ENCODE measurements around the gene DPM3.
"Not testable (repeated sequence)": the region's sequence is repeated elsewhere in the genome, so short reads cannot be mapped to it uniquely, and the experiment has no call there.

DPM3 gene

DNA sequence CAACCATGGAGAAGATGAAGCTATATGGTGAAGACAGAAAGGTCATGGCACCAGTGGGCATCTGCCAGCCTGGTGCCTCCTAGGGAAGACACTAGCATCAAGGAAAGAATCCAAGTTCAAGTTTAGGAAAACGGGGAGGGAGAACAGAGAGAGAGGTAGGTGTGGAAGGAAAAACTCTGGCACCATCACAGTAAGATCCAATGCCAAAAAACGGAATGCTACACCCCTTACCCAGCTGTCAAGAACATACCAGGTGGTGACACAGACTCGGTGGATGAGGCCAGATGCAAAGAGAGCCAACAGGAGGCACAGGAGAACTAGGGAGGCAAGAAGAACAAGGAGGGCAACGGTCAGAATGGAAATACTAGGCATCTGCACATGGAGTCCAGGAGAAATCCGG, 29.2 kb upstream of the DPM3 start:
- Histone ChIP-seq H3K4me1 (ENCODE audit: control insufficient read depth, low read length) (peaks cover 55% of the 10 kb centered on the region), H3K4me2 (ENCODE audit: low read length) (no peak overlapping the region), H3K27me3 (ENCODE audit: control insufficient read depth, low read length) (no peaks in the 10 kb centered on the region), H3K79me2 (ENCODE audit: control insufficient read depth, low read length) (peaks cover 20% of the 10 kb centered on the region), H3K9me3 (ENCODE audit: control insufficient read depth, insufficient read depth, low read length) (no peaks in the 10 kb centered on the region), H3K36me3 (ENCODE audit: control insufficient read depth, low read length) (peaks cover 30% of the 10 kb centered on the region), H3K9me2 (replicated peaks; ENCODE audit: control insufficient read depth, low read length) (no peaks in the 10 kb centered on the region), H3K27ac (ENCODE audit: low read depth, low read length) (no peak overlapping the region), H3F3A (ENCODE audit: control insufficient read depth, insufficient read depth) (peaks cover 6% of the 10 kb centered on the region; the same call in 1 of the 2 replicates), H4K20me1 (ENCODE audit: control insufficient read depth, insufficient read depth, low read depth, low read length) (no peaks in the 10 kb centered on the region), H3K4me3 (ENCODE audit: low read length) (no peak overlapping the region)
- TF ChIP-seq, protein P1, sequence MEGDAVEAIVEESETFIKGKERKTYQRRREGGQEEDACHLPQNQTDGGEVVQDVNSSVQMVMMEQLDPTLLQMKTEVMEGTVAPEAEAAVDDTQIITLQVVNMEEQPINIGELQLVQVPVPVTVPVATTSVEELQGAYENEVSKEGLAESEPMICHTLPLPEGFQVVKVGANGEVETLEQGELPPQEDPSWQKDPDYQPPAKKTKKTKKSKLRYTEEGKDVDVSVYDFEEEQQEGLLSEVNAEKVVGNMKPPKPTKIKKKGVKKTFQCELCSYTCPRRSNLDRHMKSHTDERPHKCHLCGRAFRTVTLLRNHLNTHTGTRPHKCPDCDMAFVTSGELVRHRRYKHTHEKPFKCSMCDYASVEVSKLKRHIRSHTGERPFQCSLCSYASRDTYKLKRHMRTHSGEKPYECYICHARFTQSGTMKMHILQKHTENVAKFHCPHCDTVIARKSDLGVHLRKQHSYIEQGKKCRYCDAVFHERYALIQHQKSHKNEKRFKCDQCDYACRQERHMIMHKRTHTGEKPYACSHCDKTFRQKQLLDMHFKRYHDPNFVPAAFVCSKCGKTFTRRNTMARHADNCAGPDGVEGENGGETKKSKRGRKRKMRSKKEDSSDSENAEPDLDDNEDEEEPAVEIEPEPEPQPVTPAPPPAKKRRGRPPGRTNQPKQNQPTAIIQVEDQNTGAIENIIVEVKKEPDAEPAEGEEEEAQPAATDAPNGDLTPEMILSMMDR (IDR thresholded peaks at IDR 0.05; ENCODE audit: low read depth, low read length, poor library complexity, severe bottlenecking), result no peak
- TF ChIP-seq EZH2phosphoT487 (IDR thresholded peaks at IDR 0.05; ENCODE audit: borderline replicate concordance, low read length), result no peak

DNA sequence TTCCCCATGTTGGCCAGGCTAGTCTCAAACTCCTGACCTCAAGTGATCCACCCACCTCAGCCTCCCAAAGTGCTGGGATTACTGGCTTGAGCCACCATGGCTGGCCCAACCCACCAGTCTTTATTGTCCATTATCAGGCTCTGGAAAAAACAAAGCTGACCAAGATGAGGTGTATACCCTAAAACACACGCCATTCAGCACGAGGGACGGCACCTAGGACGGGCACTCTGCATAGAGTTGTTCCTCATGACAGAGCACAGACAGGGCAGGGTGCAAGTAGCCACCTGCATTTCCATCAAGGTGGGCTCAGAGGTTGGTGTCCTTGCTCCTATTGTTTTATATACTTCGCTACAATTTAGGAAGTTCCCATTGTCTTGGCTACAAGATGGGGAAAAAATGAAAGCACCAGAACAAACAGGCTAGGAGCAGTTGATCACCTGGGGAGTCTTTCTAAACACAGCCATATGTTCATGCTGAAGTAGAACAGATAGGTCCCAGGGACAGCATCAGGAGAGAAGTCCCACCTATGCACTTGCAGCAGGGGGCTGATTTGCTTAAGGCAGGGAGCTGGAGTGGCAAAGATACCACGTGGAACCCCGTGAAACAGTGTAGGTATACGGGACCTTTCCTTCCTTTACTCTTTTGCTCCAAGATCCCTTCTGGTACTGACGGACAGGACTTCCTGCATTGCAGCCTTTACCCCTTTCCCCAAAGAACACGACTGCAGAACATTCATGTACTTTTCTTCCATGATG, 28.3 kb upstream of the DPM3 start:
- TF ChIP-seq, protein P1 (IDR thresholded peaks at IDR 0.05; ENCODE audit: low read depth, low read length, poor library complexity, severe bottlenecking), result no peak
- no peak for TF ChIP-seq EZH2phosphoT487 (IDR thresholded peaks at IDR 0.05; ENCODE audit: borderline replicate concordance, low read length)
- Histone ChIP-seq H3K27me3 (ENCODE audit: control insufficient read depth, low read length) (no peaks in the 10 kb centered on the region), H3K9me2 (replicated peaks; ENCODE audit: control insufficient read depth, low read length) (no peaks in the 10 kb centered on the region), H3K4me2 (ENCODE audit: low read length) (no peak overlapping the region), H4K20me1 (ENCODE audit: control insufficient read depth, insufficient read depth, low read depth, low read length) (no peaks in the 10 kb centered on the region), H3K36me3 (ENCODE audit: control insufficient read depth, low read length) (peaks cover 30% of the 10 kb centered on the region), H3F3A (ENCODE audit: control insufficient read depth, insufficient read depth) (peaks cover 6% of the 10 kb centered on the region; the same call in 1 of the 2 replicates), H3K4me3 (ENCODE audit: low read length) (no peak overlapping the region), H3K4me1 (ENCODE audit: control insufficient read depth, low read length) (peaks cover 46% of the 10 kb centered on the region), H3K79me2 (ENCODE audit: control insufficient read depth, low read length) (peaks cover 20% of the 10 kb centered on the region), H3K27ac (ENCODE audit: low read depth, low read length) (no peak overlapping the region), H3K9me3 (ENCODE audit: control insufficient read depth, insufficient read depth, low read length) (no peaks in the 10 kb centered on the region)

DNA sequence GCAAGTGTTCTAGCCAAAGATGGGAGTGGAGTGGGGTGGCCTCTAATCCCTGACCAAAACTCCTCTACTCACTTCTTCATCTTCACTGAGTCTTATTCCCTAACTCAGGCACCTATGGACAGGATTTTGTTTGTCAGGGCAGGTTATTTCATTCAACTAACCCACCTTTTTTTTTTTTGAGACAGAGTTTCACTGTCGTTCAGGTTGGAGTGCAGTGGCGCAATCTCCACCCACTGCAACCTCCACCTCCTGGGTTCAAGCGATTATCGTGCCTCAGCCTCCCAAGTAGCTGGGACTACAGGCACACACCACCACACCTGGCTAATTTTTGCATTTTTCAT, 27.7 kb upstream of the DPM3 start:
- Histone ChIP-seq H3K36me3 (ENCODE audit: control insufficient read depth, low read length) (peaks cover 30% of the 10 kb centered on the region), H3K4me1 (ENCODE audit: control insufficient read depth, low read length) (peaks cover 42% of the 10 kb centered on the region), H3K4me2 (ENCODE audit: low read length) (peak overlapping the region; percentile 90), H3K79me2 (ENCODE audit: control insufficient read depth, low read length) (peaks cover 20% of the 10 kb centered on the region)
- H3K27me3 ChIP-seq (ENCODE audit: control insufficient read depth, low read length); H3K27ac ChIP-seq (ENCODE audit: low read depth, low read length); H3K4me3 ChIP-seq (ENCODE audit: low read length); H3K9me3 ChIP-seq (ENCODE audit: control insufficient read depth, insufficient read depth, low read length); H3F3A ChIP-seq (ENCODE audit: control insufficient read depth, insufficient read depth); H4K20me1 ChIP-seq (ENCODE audit: control insufficient read depth, insufficient read depth, low read depth, low read length); H3K9me2 ChIP-seq (replicated peaks; ENCODE audit: control insufficient read depth, low read length): not testable (repeated sequence)

All from DOHH2 (cell line).